Renal cortical epithelial cell (primary cell): ENCODE measurements around the gene ANXA5. TPM values are rescaled to one million over a fixed set of nuclear protein-coding genes. Genes with fewer than 3 reads are reported as not detected.
A peak's percentile ranks its signal among the peaks of the same experiment; 100 is the strongest.
"Not testable (repeated sequence)": the region's sequence is repeated elsewhere in the genome, so short reads cannot be mapped to it uniquely, and the experiment has no call there.

Experiments used
- DNase-seq: peaks from one replicate; pipeline ENCODE4 v3.0.0-alpha.2; 2011; ENCODE audit warnings: low read depth
- total RNA-seq: library from RNA; depleted of rRNA; stranded (reverse); fragments of >200 nt; gene quantifications from 2 replicates; pipeline ENCODE4 v1.2.3, GENCODE V29; 2014

Gene ANXA5
- total RNA-seq: 419 and 635 TPM in 2 replicates

DNA sequence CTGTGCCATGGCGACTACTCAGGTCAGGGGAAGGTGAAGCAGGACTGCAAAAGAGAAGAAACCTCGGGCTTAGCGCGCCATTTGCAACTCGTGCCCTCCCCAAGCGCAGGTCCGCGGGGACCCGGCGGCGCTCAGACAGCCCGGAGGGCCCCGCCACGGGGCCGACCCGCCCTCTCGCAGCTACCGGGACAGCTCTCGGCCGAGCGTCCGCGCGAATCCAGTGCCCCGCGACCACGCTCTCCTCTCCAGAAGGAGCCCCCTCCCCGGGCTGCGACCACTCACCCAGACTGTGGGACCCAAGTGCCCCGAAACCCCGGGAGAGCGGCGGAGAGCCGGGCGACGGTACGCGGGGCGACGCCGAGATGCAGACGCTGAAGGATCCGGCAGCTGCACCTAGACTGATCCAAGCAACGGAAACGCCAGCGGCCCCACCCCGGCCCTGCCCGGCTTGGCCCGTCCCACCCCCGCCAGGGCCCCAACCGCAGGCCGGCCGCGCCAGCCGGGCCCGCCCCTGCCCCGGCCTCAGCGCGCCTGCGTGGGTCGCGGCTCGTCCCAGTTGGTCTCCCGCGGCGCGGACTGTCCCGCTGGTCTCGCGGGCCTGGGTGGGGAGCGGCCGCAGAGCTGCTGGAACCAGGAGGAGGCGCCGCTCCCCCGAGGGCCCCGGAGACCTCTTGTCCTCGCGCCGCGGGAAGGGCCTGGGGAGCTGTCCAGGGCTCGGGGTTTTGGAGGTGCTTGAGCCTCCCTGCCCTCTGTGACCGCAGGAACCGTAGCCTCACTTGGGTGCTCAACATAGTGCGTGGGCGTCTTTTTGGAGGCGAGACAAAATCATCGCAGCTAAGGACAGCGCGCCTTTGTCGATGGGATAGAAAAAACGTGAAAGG, at the start of gene ANXA5:
ANXA5 (minus strand) TSS at position 400 of the 881 bp plus-strand sequence; CDS start at position 9, 391 bp downstream.
- DNase-seq: peak; percentile 65

DNA sequence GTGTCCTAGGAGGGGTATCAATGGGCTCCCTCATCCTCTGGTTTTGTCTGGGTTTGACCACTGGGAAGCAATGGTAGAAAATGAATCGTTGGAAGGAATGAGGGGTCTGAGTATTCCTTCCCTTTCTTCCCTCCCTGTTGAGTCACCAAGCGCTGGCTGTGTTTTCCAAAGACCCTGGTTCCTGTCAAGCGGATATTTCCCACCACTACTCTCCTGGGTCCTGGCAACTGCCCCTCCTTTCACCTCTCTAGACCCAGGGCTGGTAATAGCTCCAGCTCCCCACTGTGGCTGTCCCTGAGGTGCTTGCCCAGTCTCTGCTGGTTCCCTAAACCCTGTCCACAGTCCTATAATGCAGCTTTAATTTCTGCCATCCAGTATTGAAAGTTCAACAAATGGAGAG, 46.0 kb upstream of the ANXA5 start:
- no peak for DNase-seq

- DNase-seq: no peak
These were observed 45.0 kb upstream of the ANXA5 start for GRCh38 chr4:121741751-121742150.

DNA sequence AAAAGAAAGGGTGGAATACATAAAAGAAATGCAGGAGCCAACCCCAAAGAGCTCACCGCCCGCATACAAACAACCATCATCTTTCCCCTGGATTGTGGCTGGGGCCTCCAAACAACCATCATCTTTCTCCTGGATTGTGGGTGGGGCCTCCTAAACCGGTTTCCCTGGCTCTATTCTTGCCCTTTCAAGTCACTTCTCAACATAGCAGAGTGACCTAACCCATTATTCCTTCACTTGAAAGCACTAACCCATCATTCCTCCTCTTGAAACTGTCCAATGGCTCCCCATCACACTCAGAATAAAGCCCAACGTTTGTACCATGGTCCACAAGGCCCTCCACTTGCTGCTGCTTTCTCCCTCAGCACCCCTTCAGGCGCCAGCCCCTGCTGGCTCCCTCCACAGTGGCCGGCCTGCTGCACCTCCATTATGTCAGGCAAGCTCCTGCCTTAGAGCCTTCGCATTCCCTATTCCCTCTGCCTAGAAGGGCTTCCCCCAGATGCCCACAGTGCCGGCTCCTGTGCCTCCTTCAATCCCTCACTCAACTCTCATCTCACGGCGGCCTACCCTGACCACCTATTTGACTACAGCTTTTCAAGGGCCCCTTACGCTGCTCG, 44.1 kb upstream of the ANXA5 start:
- DNase-seq: no peak

GRCh38 chr4:121739575-121739974, 42.8 kb upstream of the ANXA5 start:
- DNase-seq: no peak

GRCh38 chr4:121738780-121739535, 42.2 kb upstream of the ANXA5 start:
- no peak for DNase-seq

DNA sequence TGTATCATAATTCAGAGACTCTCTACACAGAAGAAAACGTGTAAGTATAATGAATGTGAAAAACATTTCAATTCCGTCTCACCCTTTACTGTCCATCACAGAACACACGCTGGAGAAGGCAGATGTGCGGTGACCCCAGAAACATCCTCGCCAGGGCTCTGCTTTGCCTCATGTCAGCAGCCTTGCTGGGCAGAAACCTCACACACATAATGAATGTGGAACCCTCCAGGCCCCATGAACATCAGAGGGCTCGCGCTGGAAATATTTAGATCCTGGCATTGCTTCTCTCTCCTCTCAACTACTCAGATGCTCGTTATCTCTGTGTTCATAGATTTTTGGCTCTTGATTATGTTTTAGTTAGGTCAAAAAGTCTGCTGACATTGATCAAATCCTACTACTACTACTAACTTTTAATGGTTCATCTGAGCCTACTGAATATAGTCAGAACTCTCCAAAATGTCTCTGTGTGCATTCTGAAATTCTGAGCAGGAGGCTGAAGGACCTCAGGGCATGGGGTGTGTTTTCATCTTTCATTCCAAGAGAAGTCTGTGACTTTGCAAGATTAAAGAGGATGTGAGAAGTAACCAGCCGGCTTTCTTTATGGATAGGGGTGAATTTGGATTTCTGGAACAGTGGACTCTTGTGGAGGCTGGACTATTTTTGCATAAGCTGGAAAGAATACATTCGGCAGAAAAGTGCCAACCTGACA, 41.2 kb upstream of the ANXA5 start:
- no peak for DNase-seq

DNA sequence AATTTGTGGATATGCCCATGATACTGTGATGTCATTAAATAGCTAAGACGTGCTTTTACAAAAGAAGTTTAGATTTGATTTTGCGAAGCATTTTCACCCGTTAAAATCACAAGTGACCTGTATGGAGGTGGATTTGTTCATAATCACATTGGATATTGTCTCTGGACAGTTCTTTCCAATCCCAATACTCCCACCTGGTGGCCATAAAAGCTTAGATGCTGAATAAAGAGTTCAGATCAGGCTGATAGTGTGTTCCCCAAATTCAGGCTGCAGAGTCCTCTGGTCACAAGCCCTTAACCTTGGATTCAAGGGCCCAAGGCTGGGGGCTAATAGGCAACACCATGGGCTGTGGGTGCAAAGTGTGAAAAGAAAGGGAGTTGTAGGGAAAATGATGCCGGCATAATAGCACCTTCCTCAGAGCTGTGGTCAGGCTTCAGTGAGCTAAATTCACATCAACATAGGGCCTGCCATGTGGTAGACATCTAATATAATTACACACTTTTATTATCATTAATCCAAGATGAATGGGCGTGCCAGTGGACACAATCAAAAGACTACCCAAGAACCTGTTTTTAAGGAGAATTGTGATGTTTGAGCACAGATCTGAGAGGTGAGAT, 40.1 kb upstream of the ANXA5 start:
- peak; percentile 59 for DNase-seq

DNA sequence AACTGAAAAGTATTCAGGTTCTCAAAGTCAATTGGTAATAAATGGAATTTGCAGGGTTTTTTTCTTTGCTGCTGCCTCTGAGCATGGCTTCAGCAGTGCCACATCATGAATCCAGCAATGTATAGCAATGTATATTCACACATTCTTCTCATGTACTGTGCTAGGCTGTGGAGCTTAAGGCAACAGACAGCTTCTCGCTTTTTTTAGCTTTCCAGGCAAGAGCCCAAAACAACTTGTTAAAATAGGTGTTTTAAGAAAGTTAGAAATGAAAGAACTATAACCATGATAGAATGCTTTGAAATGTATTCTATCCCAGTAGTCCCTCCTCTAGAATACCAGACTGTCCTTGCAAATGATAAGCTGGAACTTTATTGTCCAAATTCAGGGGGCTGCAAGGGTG, 37.8 kb upstream of the ANXA5 start:
- DNase-seq: no peak

GRCh38 chr4:121733942-121734341, 37.2 kb upstream of the ANXA5 start:
- peak; percentile 39 for DNase-seq

DNA sequence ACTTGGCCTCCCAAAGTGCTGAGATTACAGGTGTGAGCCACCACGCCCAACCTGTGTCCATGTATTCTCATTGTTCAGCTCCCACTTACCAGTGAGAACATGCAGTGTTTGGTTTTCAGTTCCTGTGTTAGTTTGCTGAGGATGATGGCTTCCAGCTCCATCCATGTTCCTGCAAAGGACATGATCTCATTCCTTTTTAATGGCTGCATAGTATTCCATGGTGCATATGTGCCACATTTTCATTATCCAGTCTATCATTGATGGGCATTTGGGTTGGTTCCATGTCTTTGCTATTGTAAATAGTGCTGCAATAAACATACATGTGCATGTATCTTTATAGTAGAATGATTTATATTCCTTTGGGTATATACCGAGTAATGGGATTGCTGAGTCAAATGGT, 33.0 kb upstream of the ANXA5 start:
- DNase-seq: not testable (repeated sequence)

- peak; percentile 28 for DNase-seq
These were observed 32.0 kb upstream of the ANXA5 start for GRCh38 chr4:121728798-121729226.

GRCh38 chr4:121728066-121728465, 31.3 kb upstream of the ANXA5 start:
- DNase-seq: peak; percentile 69

GRCh38 chr4:121726642-121727268, 30.0 kb upstream of the ANXA5 start:
- peak; percentile 81 for DNase-seq

- no peak for DNase-seq
These were observed 27.9 kb upstream of the ANXA5 start for GRCh38 chr4:121724671-121725070.

DNA sequence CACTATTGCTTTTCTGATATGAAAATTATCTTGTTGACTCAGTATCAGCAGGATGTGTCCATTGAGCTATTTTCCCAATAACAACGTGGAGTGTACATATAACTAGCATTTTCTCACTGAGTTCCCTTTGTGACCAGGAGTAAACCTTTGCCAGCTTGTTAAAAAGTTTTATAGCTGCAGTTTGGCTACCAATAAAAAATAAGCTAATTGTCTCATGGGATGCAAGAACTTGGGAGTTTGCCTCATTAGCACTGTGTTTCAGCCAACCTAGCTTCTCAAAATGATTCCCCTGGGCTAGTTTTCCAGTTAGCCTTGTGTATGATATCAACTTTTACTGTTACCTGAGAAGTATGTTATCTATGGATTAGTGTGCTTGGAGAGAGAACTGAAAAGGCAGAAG, 24.9 kb upstream of the ANXA5 start:
- DNase-seq: no peak

- DNase-seq: peak; percentile 28
These were observed 23.3 kb upstream of the ANXA5 start for GRCh38 chr4:121720109-121720508.

DNA sequence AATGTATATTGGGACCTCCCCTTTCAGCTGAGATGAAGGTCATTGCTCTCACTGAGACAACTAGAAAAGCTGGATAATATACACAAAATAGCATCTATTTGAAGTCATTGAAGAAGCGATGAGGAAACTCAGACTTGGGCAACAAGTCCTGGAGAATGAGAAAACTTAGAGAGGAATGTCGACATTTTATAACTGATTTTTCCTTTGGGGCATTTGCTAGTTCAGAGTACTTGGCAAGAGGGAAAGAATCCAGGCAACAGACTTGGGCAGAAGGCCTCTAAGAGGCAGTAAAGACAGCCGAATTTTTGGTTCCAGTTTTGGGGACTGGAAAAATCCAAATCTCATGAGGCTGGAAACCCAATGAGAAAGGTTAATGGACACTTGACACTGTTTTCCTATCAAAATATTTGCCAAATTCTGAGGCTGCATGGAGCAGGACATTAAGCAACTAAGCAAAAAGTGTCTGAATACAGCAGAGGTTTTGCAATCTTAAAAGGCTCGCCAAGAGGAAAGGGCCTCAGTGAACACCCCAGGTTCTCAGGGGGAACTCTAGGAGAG, 21.0 kb upstream of the ANXA5 start:
- peak; percentile 26 for DNase-seq

- no peak for DNase-seq
These were observed 17.8 kb upstream of the ANXA5 start for GRCh38 chr4:121714548-121714947.

DNA sequence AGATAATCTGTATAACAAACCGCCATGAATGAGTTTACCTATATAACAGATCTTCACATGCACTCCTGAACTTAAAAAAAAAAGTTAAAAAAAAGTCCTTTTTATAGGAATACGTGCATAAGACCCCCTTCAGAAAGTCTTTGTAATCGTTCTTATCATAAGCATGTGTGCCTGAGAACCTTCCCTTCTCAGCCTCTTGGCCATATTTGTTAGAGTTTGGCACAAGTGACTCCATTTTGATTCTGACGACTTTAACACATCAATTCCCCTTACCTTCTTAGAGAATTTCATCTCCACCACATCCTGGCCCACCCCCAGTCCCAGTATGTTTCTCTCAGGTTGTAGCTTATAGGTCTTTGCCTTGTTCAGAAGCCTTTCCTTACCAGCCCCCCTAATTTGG, 16.0 kb upstream of the ANXA5 start:
- no peak for DNase-seq
